Astrocyte of the cerebellum (primary cell): ENCODE data around the gene KLHL1.

ENCODE experiments used
- DNase-seq: peaks from one replicate; pipeline ENCODE4 v3.0.0-alpha.2; 2011; ENCODE audit warnings: low read depth
- H3K4me3 ChIP-seq: 2 replicates; pipeline ENCODE4 v1.5.1; 2011; ENCODE audit warnings: mild to moderate bottlenecking, low read depth, low read length, moderate library complexity
- in situ Hi-C: cut with HindIII; loops from 2 replicates; pipeline ENCODE4 v1.10.0; 2017; ENCODE audit warnings: low sequenced_read_pairs
- TF ChIP-seq, protein P1 (sequence below): IDR thresholded peaks from 2 replicates; pipeline ENCODE4 v1.5.1; 2012; ENCODE audit warnings: low read length, low read depth, moderate library complexity, mild to moderate bottlenecking; ENCODE audit errors: missing control alignments

KLHL1 gene

GRCh38 chr13:70107125-70107497 is 1.1 kb downstream of the KLHL1 start:
- in situ Hi-C loops, result no loop called here
- H3K4me3 ChIP-seq, result peak overlapping the region; percentile 42
- no peak for DNase-seq
- TF ChIP-seq, protein P1, sequence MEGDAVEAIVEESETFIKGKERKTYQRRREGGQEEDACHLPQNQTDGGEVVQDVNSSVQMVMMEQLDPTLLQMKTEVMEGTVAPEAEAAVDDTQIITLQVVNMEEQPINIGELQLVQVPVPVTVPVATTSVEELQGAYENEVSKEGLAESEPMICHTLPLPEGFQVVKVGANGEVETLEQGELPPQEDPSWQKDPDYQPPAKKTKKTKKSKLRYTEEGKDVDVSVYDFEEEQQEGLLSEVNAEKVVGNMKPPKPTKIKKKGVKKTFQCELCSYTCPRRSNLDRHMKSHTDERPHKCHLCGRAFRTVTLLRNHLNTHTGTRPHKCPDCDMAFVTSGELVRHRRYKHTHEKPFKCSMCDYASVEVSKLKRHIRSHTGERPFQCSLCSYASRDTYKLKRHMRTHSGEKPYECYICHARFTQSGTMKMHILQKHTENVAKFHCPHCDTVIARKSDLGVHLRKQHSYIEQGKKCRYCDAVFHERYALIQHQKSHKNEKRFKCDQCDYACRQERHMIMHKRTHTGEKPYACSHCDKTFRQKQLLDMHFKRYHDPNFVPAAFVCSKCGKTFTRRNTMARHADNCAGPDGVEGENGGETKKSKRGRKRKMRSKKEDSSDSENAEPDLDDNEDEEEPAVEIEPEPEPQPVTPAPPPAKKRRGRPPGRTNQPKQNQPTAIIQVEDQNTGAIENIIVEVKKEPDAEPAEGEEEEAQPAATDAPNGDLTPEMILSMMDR, result no peak

DNA sequence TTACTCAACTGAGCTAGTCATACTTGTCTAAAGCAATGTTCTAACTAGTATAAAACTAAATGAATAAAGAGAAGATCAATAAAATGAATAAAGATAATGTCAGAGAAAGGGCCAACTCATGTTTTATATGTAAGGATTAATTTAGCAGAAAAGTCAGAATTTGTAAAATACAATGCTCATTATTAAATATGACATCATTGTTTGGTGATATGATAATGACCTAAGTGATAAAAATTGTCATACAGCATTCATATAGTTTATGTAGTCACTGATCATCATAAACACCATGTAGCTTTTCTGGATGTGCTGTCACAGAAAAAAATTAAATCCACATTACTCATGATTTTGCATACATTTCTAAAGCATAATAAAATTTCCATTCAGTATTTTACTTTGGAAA is 3.8 kb downstream of the KLHL1 start:
- TF ChIP-seq, protein P1, result no peak
- no peak overlapping the region for H3K4me3 ChIP-seq
- no peak for DNase-seq
- in situ Hi-C loops, result no loop called here

- no peak overlapping the region for H3K4me3 ChIP-seq
- DNase-seq, result no peak
- TF ChIP-seq, protein P1, result peak; percentile 21
- in situ Hi-C loops, result no loop called here
Observed at GRCh38 chr13:70098669-70099068, 9.6 kb downstream of the KLHL1 start.

GRCh38 chr13:70090036-70090723 is 18.1 kb downstream of the KLHL1 start:
- in situ Hi-C loops, result no loop called here
- TF ChIP-seq, protein P1, result no peak
- no peak for DNase-seq
- H3K4me3 ChIP-seq, result no peak overlapping the region

GRCh38 chr13:70088926-70089325 is 19.3 kb downstream of the KLHL1 start:
- in situ Hi-C loops, result no loop called here
- TF ChIP-seq, protein P1, result no peak
- H3K4me3 ChIP-seq, result no peak overlapping the region
- DNase-seq, result no peak

DNA sequence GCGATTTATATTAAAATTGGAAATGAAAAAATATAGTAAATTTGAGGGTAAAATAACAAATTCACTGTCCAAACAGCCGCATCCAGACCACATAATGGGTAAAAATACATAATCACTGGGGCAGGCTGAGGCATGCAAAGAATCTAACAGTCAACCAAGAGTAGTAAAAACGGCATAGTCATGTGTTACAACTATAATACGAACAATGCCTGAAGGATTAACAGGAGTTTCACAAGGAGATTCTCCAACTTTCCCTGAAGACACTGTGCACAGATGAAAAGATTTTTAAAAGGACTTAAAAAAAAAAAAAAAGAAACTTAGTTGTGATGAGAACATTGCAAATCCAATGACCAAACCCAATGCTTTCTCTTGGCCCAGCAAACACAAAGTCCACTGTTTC is 21.0 kb downstream of the KLHL1 start:
- DNase-seq, result no peak
- TF ChIP-seq, protein P1, result no peak
- in situ Hi-C loops, result no loop called here
- H3K4me3 ChIP-seq, result no peak overlapping the region
